ENCODE results near the gene ABCB9. TPM values are rescaled to one million over a fixed set of nuclear protein-coding genes. Genes with fewer than 3 reads are reported as not detected.

ABCB9 gene
- total RNA-seq, 1 experiment from 2014 or later, result 4.8 TPM

- peak; percentile 31 for DNase-seq (ENCODE audit: low read depth)
- in situ Hi-C loops (cut with HindIII; ENCODE audit: low pct_unique_long_range_greater_than_20kb, low sequenced_read_pairs), result no loop called here
Measured at GRCh38 chr12:122975790-122976647, 9.8 kb upstream of the ABCB9 start.

- peak; percentile 87 for DNase-seq (ENCODE audit: low read depth)
- in situ Hi-C loops (cut with HindIII; ENCODE audit: low pct_unique_long_range_greater_than_20kb, low sequenced_read_pairs), result no loop called here
Measured at GRCh38 chr12:122974892-122975789, 8.9 kb upstream of the ABCB9 start, which contains the start of gene OGFOD2. TSS of gene OGFOD2 (plus strand) at chr12:122975244. CDS start at chr12:122975252, 8 bp downstream.

- peak; percentile 94 for DNase-seq (ENCODE audit: low read depth)
- in situ Hi-C loops (cut with HindIII; ENCODE audit: low pct_unique_long_range_greater_than_20kb, low sequenced_read_pairs), result no loop called here
Measured at GRCh38 chr12:122974274-122974891, 8.1 kb upstream of the ABCB9 start.

DNA sequence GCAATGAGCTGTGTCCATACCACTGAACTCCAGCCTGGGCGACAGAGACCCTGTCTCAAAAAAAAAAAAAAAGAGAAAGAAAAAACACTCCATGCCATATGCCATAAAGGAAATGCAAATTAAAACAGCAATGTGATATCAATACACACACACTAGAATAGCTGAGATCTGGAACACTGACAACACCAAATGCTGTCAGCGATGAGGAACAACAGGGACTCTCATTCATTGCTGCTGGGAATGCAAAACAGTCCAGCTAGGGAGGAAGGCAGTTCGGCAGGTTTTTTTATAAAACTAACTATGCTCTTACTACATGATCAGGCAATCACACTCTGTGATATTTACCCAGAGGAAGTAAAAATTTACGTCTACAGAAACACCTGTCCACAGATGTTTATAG lies 3.4 kb upstream of the ABCB9 start:
- in situ Hi-C loops (cut with HindIII; ENCODE audit: low pct_unique_long_range_greater_than_20kb, low sequenced_read_pairs), result no loop called here
- no peak for DNase-seq (ENCODE audit: low read depth)

DNA sequence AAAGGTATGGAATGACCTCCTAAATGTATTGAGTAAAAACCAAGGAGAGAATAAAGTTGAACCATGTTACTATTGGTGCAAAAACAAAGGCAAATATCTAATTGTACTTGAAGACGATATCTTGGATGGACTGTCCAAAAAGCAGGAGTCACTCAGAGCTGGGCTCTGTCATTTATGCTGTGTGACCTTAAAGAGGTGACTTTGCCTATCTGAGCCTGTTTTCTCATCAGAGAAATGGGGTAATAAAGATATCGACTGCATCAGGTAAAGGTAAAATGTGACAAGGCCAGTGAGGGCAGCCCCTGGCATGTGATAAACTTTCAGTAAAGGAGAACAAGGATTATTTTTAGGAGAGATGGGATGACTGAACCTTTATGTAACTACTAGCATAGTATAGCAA lies 1.8 kb upstream of the ABCB9 start:
- in situ Hi-C loops (cut with HindIII; ENCODE audit: low pct_unique_long_range_greater_than_20kb, low sequenced_read_pairs), result no loop called here
- DNase-seq (ENCODE audit: low read depth), result no peak

GRCh38 chr12:122966743-122967550 lies 684 bp upstream of the ABCB9 start:
- in situ Hi-C loops (cut with HindIII; ENCODE audit: low pct_unique_long_range_greater_than_20kb, low sequenced_read_pairs), result no loop called here

GRCh38 chr12:122965321-122965751 lies 927 bp downstream of the ABCB9 start:
- in situ Hi-C loops (cut with HindIII; ENCODE audit: low pct_unique_long_range_greater_than_20kb, low sequenced_read_pairs), result no loop called here
- no peak for DNase-seq (ENCODE audit: low read depth)

More at GRCh38 chr12:122966743-122967550, 684 bp upstream of the ABCB9 start:
- no peak for DNase-seq (ENCODE audit: low read depth)

DNA sequence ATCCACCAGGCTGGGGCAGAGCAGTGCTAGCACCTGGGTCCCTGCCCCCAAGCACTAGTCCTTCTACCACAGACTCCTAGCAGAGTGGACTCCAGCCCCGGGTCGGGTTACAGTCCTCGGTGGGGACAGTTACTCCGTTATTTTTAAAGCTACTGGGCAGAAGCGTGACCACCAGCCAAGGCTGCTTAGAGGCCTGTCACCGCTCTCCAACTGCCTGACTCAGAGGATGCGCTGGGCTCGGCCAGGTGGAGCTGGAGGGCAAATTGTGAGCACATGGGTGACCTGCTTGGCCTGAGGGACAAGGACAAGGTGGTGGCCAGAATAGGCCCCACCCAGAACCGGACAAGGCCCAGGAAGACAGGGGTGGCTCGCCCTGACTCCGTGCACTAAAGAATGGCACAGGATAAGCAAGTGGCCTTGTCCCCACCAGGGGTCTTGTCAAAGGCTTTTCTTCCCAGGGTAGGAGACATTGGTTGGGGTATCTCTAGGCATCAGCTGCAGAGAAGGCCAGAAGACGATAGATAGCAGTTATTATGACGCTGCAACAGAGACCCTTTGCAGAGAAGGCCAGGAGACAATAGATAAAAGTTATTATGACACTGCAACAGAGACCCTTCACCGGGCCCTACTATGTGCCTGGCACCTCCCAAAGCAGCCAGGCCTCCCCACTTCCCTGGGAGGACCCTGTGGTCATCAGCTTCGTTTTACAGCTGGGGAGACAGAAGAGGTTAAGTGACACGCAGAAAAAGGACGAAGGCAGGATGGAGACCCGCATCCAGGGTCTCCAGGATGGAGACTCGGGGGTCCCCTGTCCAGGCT lies 1.6 kb downstream of the ABCB9 start:
- in situ Hi-C loops (cut with HindIII; ENCODE audit: low pct_unique_long_range_greater_than_20kb, low sequenced_read_pairs), result no loop called here
- DNase-seq (ENCODE audit: low read depth), result peak; percentile 43

GRCh38 chr12:122963941-122964265 lies 2.4 kb downstream of the ABCB9 start:
- in situ Hi-C loops (cut with HindIII; ENCODE audit: low pct_unique_long_range_greater_than_20kb, low sequenced_read_pairs), result no loop called here

DNA sequence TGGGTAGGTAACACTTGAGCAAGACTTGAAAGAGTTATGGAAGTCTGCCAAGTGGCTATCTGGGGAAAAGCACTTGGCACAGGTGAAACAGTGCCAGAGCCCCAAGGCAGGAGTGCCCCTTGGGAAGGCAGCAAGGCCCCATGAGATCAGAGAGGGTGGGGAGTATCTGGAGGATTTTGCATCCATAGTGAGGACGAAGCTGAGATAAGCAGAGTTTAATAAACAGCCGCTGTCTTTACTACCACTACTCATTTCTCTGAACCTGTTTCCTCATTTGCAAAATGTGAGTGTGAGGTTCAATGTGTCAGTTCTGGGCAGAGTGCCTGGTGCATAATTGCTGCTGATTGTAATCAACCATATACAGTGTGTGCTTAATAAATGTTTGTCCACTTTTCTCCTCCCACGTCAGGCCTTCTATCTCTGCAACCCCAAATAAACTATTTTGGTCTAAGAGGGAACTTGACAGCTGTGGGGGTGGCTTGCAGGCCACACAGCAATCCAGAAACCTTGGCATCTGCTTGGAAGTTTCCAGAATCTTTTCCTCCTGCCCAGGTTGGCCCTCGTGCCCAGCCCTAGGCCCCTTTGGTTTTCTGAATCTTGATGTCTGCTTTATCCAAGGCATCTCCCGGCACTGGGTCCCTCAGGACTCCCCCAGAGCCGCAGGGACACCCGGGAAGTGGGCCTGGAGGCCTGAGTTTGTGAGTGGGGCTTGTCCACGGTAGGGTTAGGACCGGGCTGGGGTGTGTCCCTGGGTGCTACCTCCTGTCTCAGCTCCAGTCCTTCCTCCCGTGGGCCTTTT lies 4.5 kb downstream of the ABCB9 start:
- no peak for DNase-seq (ENCODE audit: low read depth)
- in situ Hi-C loops (cut with HindIII; ENCODE audit: low pct_unique_long_range_greater_than_20kb, low sequenced_read_pairs), result no loop called here

More at GRCh38 chr12:122963941-122964265, 2.4 kb downstream of the ABCB9 start:
- no peak for DNase-seq (ENCODE audit: low read depth)

GRCh38 chr12:122960193-122960569 lies 6.1 kb downstream of the ABCB9 start:
- in situ Hi-C loops (cut with HindIII; ENCODE audit: low pct_unique_long_range_greater_than_20kb, low sequenced_read_pairs), result no loop called here

DNA sequence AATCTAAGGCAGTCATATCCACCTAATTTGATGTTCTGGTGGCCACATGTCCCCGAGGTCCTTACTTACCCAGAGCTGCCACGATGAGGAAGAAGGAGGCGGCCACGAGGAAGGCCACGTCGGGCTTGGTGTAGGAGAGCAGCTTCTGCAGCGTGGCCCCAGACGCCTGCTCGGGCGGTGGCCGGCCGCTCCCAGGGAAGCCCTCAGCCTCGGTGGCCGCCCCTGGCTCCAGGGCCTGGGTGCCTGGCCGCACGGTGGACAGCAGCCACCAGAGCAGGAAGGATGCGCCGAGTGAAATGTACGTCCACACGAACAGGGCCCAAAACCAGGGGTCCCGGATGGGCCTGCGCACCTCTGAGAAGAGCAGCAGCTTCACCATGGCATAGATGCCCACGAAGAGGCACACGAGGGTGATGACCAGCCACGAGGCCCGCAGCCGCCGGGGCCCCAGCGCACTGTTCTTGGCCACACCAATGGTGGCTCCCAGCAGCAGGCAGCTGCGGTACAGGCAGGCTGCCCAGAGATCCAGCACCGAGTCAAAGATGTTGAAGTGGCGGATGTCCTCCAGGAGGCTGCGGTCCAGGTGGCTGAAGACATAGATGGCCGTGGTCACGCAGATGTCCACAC lies 6.6 kb downstream of the ABCB9 start:
- DNase-seq (ENCODE audit: low read depth), result no peak
- in situ Hi-C loops (cut with HindIII; ENCODE audit: low pct_unique_long_range_greater_than_20kb, low sequenced_read_pairs), result no loop called here

More at GRCh38 chr12:122960193-122960569, 6.1 kb downstream of the ABCB9 start:
- no peak for DNase-seq (ENCODE audit: low read depth)

DNA sequence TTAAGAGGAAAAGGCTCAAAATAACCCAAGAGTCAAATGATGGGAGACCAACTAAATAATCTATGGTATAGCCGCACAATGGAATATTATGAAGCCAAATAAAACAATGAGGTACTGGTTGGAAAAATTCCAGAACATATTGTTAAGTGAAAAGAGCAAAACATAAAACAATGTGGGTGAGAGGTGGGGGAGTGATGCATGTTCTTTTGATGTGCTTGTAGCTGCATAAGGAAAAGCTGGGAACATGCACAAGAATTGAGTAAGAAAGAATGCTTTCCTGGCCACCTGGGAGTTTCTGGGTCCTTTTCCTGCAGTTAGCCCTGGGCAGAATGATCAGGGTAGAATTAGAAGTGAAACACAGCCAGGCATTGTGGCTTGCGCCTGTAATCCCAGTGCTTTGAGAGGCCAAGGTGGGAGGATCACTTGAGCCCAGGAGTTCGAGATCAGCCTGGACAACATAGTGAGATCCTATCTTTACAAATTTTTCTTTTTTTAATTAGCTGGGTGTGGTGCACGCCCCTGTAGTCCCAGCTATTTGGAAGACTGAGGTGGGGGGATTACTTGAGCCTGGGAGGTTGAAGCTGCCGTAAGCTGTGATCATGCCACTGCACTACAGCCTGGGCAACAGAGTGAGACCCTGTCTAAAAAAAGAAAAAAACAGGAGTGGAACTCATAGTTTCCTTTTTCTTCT lies 7.9 kb downstream of the ABCB9 start:
- no peak for DNase-seq (ENCODE audit: low read depth)
- in situ Hi-C loops (cut with HindIII; ENCODE audit: low pct_unique_long_range_greater_than_20kb, low sequenced_read_pairs), result no loop called here

GRCh38 chr12:122956035-122956434 lies 10.2 kb downstream of the ABCB9 start:
- in situ Hi-C loops (cut with HindIII; ENCODE audit: low pct_unique_long_range_greater_than_20kb, low sequenced_read_pairs), result no loop called here
- DNase-seq (ENCODE audit: low read depth), result no peak

DNA sequence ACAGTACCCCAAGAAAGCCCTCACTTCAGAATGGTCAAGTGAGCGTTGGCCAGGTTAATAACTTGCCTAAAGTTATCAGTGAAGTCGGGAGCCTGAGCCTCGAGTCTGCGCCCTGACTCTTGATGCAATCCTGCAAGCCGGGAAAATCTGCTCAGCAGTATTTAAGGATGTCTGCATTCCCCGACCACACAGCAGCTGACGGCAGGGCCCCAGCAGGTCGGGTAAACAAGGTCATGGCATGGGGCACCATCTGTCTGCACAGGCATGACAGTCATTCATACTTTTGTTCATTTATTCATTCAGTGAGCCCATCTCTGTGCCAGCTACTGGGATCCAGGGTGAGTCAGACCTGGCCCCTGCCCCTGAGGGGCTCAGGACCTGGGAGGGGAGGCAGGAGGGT lies 11.1 kb downstream of the ABCB9 start:
- in situ Hi-C loops (cut with HindIII; ENCODE audit: low pct_unique_long_range_greater_than_20kb, low sequenced_read_pairs), result no loop called here
- no peak for DNase-seq (ENCODE audit: low read depth)
